HepG2 (cell line): ENCODE data around the gene SARS2. TPM values are rescaled to one million over a fixed set of nuclear protein-coding genes. Genes with fewer than 3 reads are reported as not detected.

Experiments
- HMGXB3 ChIP-seq: sonication (generic); formaldehyde crosslinking; IDR thresholded peaks from 2 replicates; pipeline ENCODE4 v1.4.0; 2020; ENCODE audit warnings: missing genetic modification reagents, borderline replicate concordance
- JUN ChIP-seq: sonication (generic); formaldehyde crosslinking; IDR thresholded peaks from 2 replicates; pipeline ENCODE4 v1.4.0; 2020; ENCODE audit warnings: mild to moderate bottlenecking, missing genetic modification reagents
- KLF15 ChIP-seq: sonication (generic); formaldehyde crosslinking; IDR thresholded peaks from 2 replicates; pipeline ENCODE4 v1.8.1; 2023; ENCODE audit warnings: borderline replicate concordance, mild to moderate bottlenecking, inconsistent platforms, missing genetic modification reagents, mixed read lengths
- NPAS2 ChIP-seq: sonication (generic); formaldehyde crosslinking; IDR thresholded peaks from 2 replicates; pipeline ENCODE4 v1.8.0; 2022; ENCODE audit warnings: mild to moderate bottlenecking, missing genetic modification reagents, borderline replicate concordance
- PITX1 ChIP-seq: sonication (generic); formaldehyde crosslinking; IDR thresholded peaks from 2 replicates; pipeline ENCODE4 v1.5.1; 2020; ENCODE audit warnings: mild to moderate bottlenecking, missing genetic modification reagents
- POLR2G ChIP-seq: fragments of 200-400 bp; formaldehyde crosslinking; IDR thresholded peaks from 2 replicates; pipeline ENCODE4 v1.6.1; 2018; ENCODE audit warnings: mild to moderate bottlenecking, low read depth, low read length, moderate library complexity
- PRMT3 ChIP-seq: sonication (generic); formaldehyde crosslinking; IDR thresholded peaks from 2 replicates; pipeline ENCODE4 v1.8.1; 2022; ENCODE audit warnings: low read depth, mild to moderate bottlenecking, moderate library complexity, missing genetic modification reagents, borderline replicate concordance
- ZNF230 ChIP-seq: sonication (generic); formaldehyde crosslinking; IDR thresholded peaks from 2 replicates; pipeline ENCODE4 v1.4.0; 2020; ENCODE audit warnings: mild to moderate bottlenecking, missing genetic modification reagents
- ZNF317 ChIP-seq: sonication (generic); formaldehyde crosslinking; IDR thresholded peaks from 2 replicates; pipeline ENCODE4 v1.5.0; 2020; ENCODE audit warnings: mild to moderate bottlenecking, missing genetic modification reagents
- ZNF598 ChIP-seq: sonication (generic); formaldehyde crosslinking; IDR thresholded peaks from 2 replicates; pipeline ENCODE4 v1.5.1; 2020; ENCODE audit warnings: mild to moderate bottlenecking, missing genetic modification reagents, borderline replicate concordance
- ZNF609 ChIP-seq: sonication (generic); formaldehyde crosslinking; IDR thresholded peaks from 2 replicates; pipeline ENCODE4 v1.4.0; 2020; ENCODE audit warnings: mild to moderate bottlenecking, missing genetic modification reagents, borderline replicate concordance
- ZSCAN21 ChIP-seq: sonication (generic); formaldehyde crosslinking; IDR thresholded peaks from 2 replicates; pipeline ENCODE4 v1.8.0; 2022; ENCODE audit warnings: mild to moderate bottlenecking, missing genetic modification reagents, moderate library complexity, borderline replicate concordance
- polyA plus RNA-seq, 8 experiments: library from polyadenylated mRNA; depleted of rRNA in 3 of 8; stranded (reverse) in 7 of 8; unstranded in 1 of 8; fragments of >200 nt; fragmentation: Illumina TruSeq in 4 of 8; extraction: Trizol in 4 of 8; gene quantifications; 2 replicates each; pipeline versions ENCODE4 v1.2.1 to v1.2.3, GENCODE V29; 2011 to 2016; ENCODE audit warnings: low read depth in 4 of 8, missing spikeins in 1 of 8, mixed read lengths in 1 of 8; ENCODE audit not compliant: insufficient read depth in 1 of 8
- total RNA-seq, 5 experiments: library from RNA; depleted of rRNA; stranded (reverse); fragments of >200 nt; fragmentation: Illumina TruSeq; extraction: Trizol; gene quantifications; 2 replicates each; pipeline ENCODE4 v1.2.3, GENCODE V29; 2016; ENCODE audit warnings: low read depth in 1 of 5

Gene SARS2
- total and polyA plus RNA-seq, 2 of the 13 experiments (the other 11 are each of a cell fraction or from before 2014, with no cell fraction given), result 40.0 to 48.6 TPM

GRCh38 chr19:38930776-38931520, 385 bp upstream of the SARS2 start, which contains the start of gene MRPS12 (continued):
- TF ChIP-seq ZNF230 (no peak; the same call in 1 of the 2 replicates), ZSCAN21 (CRISPR knock-in tag) (peak; percentile 15), PITX1 (CRISPR knock-in tag) (no peak), POLR2G (peak; percentile 94), JUN (CRISPR knock-in tag) (no peak; the same call in 1 of the 2 replicates), HMGXB3 (no peak), ZNF598 (no peak), NPAS2 (CRISPR knock-in tag) (no peak), ZNF609 (no peak), KLF15 (CRISPR knock-in tag) (no peak), PRMT3 (CRISPR knock-in tag) (no peak), ZNF317 (CRISPR knock-in tag) (peak; percentile 39; the same call in 1 of the 2 replicates)
